Stimulated activated CD8-positive, alpha-beta memory T cell treated with anti-CD3 and anti-CD28 coated beads, Interleukin-12 subunit alpha, Interleukin-12 subunit beta, amount 100 ng/mL, for 4 hours (primary cell): Measurements from ENCODE around the gene ATP11B.

ENCODE experiments used
- DNase-seq: peaks from one replicate; pipeline ENCODE4 v3.0.0-alpha.2; 2020; ENCODE audit warnings: low read depth

The ATP11B gene

GRCh38 chr3:182910936-182911781 is 117.9 kb downstream of the ATP11B start:
- DNase-seq: no peak

- no peak for DNase-seq
Observed at GRCh38 chr3:182911782-182912111, 118.4 kb downstream of the ATP11B start.

DNA sequence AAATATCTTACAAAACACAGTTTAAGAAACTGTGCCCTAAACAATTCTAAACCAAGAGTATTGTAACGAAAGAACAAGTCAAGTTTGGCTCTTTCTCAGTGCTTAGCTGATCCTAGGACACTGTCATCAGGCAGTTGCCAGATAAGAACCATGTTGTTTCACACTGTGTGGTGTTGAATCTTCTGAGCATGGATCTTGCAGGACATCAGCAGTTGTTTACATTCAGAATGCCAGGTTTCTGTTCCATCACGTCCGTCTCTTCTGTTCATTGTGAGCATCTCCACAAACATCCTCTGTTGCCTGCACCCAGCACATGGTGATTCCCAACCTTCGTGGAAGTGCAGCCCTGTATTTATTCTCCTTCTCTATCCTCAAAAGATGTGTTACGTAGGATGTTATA is 119.2 kb downstream of the ATP11B start:
- no peak for DNase-seq

DNA sequence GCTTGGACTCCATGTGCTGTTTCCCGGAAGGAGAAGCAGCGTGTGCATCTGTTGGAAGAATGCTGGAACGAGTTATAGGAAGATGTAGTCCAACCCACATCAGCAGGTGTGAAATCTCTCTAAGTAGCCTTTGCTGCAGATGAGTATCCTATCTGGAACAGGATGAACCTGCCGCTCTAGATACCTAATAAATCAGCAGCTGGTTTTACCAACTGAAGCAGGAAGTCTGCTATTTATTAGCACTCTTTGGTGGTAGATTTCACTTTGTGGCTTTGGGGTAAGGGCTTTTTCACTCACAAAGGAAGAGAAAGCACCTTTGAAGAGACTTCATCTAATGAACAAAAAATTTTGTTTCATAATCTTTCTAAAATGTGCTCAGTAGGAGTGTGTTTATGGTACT is 120.6 kb downstream of the ATP11B start:
- DNase-seq: no peak

GRCh38 chr3:182914341-182914740 is 121.0 kb downstream of the ATP11B start:
- DNase-seq: no peak

DNA sequence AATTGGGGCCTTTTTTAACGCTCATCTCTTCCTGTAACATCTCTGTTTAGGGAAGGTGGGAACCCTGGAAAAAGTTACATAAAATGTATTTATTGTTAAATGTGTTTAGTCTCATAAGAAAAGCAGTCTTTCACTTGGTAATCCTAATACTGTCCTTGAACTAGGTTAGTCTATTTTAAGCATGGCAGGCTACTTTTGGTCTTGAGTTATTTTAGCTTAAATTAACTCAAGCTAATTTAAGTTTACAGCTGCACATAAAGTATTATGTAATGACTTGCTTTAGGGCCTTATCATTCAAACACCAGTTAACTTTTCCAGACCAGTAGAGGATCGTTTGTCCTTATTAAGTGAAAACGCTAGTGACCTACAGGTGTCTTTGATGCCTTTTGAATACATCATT is 123.8 kb downstream of the ATP11B start:
- DNase-seq: no peak

DNA sequence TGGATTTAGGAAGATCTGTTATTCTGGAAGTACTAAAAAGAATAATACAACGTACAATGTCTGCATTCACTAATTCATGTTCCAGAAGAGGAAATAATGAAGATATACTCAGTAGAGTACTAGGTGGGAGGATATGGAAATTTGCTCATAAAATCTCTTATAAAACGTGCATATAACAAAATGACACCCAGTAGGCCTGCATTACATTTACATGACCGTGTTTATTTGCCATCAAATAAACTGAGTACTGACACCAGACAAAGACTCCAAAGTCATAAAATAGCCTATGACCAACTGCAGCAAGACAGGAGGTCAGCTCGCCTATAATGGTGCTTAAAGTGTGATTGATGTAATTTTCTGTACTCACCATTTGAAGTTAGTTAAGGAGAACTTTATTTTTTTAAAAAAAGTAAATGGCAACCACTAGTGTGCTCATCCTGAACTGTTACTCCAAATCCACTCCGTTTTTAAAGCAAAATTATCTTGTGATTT is 126.6 kb downstream of the ATP11B start:
- DNase-seq: no peak

DNA sequence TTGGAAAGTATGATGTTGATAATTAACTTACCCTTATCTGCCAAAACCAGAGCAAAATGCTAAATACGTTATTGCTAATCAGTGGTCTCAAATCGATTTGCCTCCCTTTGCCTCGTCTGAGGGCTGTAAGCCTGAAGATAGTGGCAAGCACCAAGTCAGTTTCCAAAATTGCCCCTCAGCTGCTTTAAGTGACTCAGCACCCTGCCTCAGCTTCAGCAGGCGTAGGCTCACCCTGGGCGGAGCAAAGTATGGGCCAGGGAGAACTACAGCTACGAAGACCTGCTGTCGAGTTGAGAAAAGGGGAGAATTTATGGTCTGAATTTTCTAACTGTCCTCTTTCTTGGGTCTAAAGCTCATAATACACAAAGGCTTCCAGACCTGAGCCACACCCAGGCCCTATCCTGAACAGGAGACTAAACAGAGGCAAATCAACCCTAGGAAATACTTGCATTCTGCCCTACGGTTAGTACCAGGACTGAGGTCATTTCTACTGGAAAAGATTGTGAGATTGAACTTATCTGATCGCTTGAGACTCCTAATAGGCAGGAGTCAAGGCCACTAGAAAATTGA is 127.3 kb downstream of the ATP11B start:
- DNase-seq: no peak

GRCh38 chr3:182921665-182922355 is 128.5 kb downstream of the ATP11B start:
- DNase-seq: no peak

- DNase-seq: no peak
Observed at GRCh38 chr3:182925330-182925943, 132.1 kb downstream of the ATP11B start.

GRCh38 chr3:182925944-182926337 is 132.6 kb downstream of the ATP11B start:
- DNase-seq: no peak

GRCh38 chr3:182935803-182936202 is 142.5 kb downstream of the ATP11B start:
- DNase-seq: no peak

DNA sequence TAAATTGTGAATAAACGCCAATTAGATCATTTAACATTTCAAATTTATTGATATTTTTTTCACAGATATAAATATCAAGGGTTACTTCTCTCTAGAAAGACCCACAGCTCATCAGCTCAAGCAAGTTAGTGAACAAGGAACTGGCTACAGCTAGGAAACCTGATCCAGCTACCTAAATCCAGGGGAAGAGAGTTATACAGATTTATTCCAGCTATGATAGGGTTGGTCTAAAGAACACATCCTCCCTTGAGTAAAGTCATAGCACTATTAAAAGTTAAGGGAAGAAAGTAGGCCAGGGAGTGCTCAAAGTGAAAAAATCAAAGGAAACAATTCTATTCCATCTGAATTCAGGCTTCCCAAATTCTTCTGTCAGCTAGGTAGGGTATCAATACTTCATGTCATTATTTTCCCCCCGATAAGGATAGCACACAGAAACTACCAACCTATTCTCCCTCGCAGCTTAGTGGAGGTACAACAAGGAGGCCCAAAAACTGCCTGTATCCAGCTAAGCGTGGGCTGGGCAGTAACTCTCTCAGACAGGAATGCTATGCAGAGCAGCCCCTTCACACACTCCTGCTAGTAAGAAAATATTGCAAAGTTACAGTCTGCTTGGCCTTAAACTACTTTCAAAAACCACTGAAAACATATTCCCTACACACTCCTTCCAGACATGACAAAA is 143.1 kb downstream of the ATP11B start:
- no peak for DNase-seq

GRCh38 chr3:182936918-182937285 is 143.6 kb downstream of the ATP11B start:
- no peak for DNase-seq

DNA sequence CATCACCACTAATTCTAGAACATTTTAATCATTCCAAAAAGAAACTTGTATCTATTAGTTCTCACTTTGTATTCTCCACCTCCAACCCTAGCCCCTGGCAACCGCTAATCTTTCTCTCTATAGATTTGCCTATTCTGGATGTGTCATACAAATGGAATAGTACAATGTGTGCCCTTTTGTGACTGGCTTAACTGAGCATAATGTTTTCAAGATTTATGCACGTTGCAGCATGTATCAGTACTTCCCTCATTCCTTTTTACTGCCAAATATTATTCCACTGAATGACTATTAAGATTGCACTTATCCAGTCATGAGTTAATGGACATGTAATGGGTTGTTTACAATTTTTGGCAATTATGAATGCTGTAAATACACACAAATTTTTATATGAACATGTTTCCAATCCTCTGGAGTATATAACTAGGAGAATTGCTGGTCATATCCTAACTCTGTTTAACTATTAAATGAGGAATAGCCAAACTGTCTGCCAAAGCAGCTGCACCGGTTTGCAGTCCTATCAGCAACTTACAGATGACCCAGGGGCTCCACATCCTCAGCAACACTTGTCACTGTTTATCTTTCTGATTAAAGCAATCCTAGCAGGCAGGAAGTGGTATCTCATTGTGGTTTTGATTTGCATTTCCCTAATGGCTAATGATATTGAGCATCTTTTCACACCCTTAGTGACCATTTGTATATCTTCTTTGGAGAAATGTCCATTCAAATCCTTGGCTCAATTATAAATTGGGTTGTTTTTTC is 144.2 kb downstream of the ATP11B start:
- DNase-seq: no peak

DNA sequence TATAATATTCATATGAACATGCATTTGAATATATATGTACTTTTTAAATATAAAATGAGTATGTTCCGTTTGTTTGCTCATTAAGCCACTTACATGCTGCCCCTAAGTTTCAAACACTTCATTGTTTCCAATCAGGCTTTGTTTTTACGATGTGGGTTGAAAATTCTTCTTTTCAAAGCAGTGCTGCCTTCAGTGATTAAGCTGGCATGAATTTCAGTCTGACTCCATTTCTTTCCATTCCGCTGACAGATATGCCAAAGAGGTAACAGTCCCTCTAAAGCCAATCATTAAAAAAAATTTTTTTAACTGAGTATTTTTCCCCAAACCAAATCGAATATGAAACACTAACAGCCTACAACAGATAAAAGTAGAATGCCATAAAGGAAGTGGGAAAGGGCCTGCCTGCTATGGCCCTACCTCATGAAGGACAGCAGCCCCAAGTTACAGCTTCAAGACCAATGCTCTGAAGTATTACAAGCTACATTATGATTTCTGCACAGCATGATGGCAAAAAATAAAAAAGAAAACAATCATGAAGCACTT is 147.0 kb downstream of the ATP11B start:
- DNase-seq: no peak

GRCh38 chr3:182941719-182942118 is 148.4 kb downstream of the ATP11B start:
- no peak for DNase-seq

- DNase-seq: no peak
Observed at GRCh38 chr3:182947888-182948287, 154.6 kb downstream of the ATP11B start.

- DNase-seq: no peak
Observed at GRCh38 chr3:182948305-182948704, 155.0 kb downstream of the ATP11B start.

GRCh38 chr3:182949688-182950087 is 156.4 kb downstream of the ATP11B start:
- no peak for DNase-seq

DNA sequence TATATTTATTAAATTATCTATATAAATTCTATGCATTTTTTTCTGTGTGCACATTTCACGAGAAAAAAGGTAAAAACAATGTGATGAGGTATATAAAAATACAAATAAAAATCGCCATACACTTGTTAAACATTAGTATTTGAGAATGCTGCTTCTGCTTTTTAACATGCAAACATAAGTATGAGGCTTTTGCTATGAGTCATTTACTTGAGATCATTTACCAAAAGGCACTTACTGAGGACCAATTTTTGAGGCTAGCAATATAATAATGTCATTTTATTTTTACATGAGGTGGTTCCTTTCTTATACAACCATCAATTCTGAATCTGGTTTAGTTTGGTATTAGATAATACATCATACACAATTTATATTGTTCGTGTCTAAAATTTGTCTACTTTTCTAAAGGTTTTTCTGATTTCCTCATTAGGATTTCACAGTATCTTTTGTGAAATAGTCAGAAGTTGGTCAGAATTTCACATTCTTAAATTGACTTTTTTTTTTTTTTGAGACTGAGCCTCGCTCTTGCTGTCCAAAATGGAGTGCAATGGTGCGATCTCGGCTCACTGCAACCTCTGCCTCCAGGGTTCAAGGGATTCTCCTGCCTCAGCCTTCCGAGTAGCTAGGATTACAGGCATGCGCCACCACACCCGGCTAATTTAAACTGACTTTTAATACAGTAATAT is 161.4 kb downstream of the ATP11B start:
- no peak for DNase-seq
